Muscle layer of duodenum (tissue), 2 donors: ENCODE results near the gene INPP5A.

Experiments used
- H3K27ac ChIP-seq: one replicate; pipeline ENCODE4 v1.7.0; 2013; ENCODE audit warnings: mild to moderate bottlenecking, low read length
- H3K27me3 ChIP-seq: one replicate; pipeline ENCODE4 v1.7.0; 2013; ENCODE audit warnings: low read depth, mild to moderate bottlenecking, control low read depth, low read length
- H3K36me3 ChIP-seq, 2 donors: one replicate each; pipeline ENCODE4 v1.7.0; 2013; ENCODE audit warnings: low read length in 2 of 2, control low read depth in 1 of 2, mild to moderate bottlenecking in 1 of 2; ENCODE audit not compliant: insufficient read depth in 2 of 2, control insufficient read depth in 1 of 2
- H3K4me1 ChIP-seq, 2 donors: one replicate each; pipeline ENCODE4 v1.7.0; 2013; ENCODE audit warnings: low read length in 2 of 2, mild to moderate bottlenecking in 2 of 2, control low read depth in 1 of 2, moderate library complexity in 1 of 2; ENCODE audit not compliant: insufficient read depth in 2 of 2, control insufficient read depth in 1 of 2
- H3K4me3 ChIP-seq, 2 donors: one replicate each; pipeline ENCODE4 v1.7.0; 2013; ENCODE audit warnings: low read length in 2 of 2, low read depth in 1 of 2, mild to moderate bottlenecking in 1 of 2
- H3K9me3 ChIP-seq, 2 donors: one replicate each; pipeline ENCODE4 v1.7.0; 2013; ENCODE audit warnings: low read length in 2 of 2, control low read depth in 1 of 2, mild to moderate bottlenecking in 1 of 2; ENCODE audit not compliant: control insufficient read depth in 1 of 2
- donor health status: healthy.

The INPP5A gene

GRCh38 chr10:132707121-132707775 is 169.7 kb downstream of the INPP5A start:
- no peak overlapping the region for H3K4me3 ChIP-seq
- H3K9me3 ChIP-seq: peaks cover 0 to 15% of the 10 kb centered on the region in 2 donors
- H3K27ac ChIP-seq: no peak overlapping the region
- H3K4me1 ChIP-seq: no peaks in the 10 kb centered on the region
- peaks cover 10 to 55% of the 10 kb centered on the region in 2 donors for H3K36me3 ChIP-seq
- no peaks in the 10 kb centered on the region for H3K27me3 ChIP-seq

- Histone ChIP-seq H3K4me3 (no peak overlapping the region), H3K4me1 (no peaks in the 10 kb centered on the region), H3K36me3 (peaks cover 10 to 55% of the 10 kb centered on the region in 2 donors), H3K27me3 (no peaks in the 10 kb centered on the region), H3K27ac (no peak overlapping the region), H3K9me3 (peaks cover 0 to 15% of the 10 kb centered on the region in 2 donors)
Measured at GRCh38 chr10:132707776-132708171, 170.2 kb downstream of the INPP5A start.

GRCh38 chr10:132708441-132708840 is 170.9 kb downstream of the INPP5A start:
- H3K27ac ChIP-seq: no peak overlapping the region
- H3K4me1 ChIP-seq: no peaks in the 10 kb centered on the region
- no peak overlapping the region for H3K4me3 ChIP-seq
- no peaks in the 10 kb centered on the region for H3K27me3 ChIP-seq
- peaks cover 10 to 59% of the 10 kb centered on the region in 2 donors for H3K36me3 ChIP-seq
- peaks cover 0 to 15% of the 10 kb centered on the region in 2 donors for H3K9me3 ChIP-seq

DNA sequence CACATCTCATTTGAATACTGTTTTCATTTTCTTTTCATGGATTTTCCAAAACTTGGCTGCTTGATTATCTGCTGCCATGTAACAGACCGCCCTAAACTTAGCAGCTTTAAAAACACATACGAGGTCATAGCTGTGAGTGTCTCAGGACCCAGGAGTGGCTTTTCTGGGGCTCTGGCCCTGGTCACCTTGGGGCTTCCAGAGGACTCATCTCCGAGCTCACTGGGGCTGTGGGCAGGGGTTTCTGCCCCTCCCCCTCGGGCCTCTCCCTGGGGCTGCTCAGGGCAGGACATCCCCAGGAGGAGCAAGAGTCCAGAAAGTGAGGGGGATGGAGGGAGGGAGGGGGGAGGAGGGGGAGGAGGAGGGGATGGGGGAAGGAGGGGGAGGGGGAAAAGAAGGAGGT is 171.3 kb downstream of the INPP5A start:
- no peak overlapping the region for H3K4me3 ChIP-seq
- H3K36me3 ChIP-seq: peaks cover 10 to 64% of the 10 kb centered on the region in 2 donors
- no peaks in the 10 kb centered on the region for H3K4me1 ChIP-seq
- no peaks in the 10 kb centered on the region for H3K27me3 ChIP-seq
- H3K27ac ChIP-seq: no peak overlapping the region
- peaks cover 0 to 15% of the 10 kb centered on the region in 2 donors for H3K9me3 ChIP-seq

- H3K4me3 ChIP-seq: no peak overlapping the region
- peaks cover 0 to 15% of the 10 kb centered on the region in 2 donors for H3K9me3 ChIP-seq
- H3K27me3 ChIP-seq: no peaks in the 10 kb centered on the region
- no peaks in the 10 kb centered on the region for H3K4me1 ChIP-seq
- H3K36me3 ChIP-seq: peaks cover 10 to 70% of the 10 kb centered on the region in 2 donors
- H3K27ac ChIP-seq: no peak overlapping the region
Measured at GRCh38 chr10:132709471-132709951, 171.9 kb downstream of the INPP5A start.

DNA sequence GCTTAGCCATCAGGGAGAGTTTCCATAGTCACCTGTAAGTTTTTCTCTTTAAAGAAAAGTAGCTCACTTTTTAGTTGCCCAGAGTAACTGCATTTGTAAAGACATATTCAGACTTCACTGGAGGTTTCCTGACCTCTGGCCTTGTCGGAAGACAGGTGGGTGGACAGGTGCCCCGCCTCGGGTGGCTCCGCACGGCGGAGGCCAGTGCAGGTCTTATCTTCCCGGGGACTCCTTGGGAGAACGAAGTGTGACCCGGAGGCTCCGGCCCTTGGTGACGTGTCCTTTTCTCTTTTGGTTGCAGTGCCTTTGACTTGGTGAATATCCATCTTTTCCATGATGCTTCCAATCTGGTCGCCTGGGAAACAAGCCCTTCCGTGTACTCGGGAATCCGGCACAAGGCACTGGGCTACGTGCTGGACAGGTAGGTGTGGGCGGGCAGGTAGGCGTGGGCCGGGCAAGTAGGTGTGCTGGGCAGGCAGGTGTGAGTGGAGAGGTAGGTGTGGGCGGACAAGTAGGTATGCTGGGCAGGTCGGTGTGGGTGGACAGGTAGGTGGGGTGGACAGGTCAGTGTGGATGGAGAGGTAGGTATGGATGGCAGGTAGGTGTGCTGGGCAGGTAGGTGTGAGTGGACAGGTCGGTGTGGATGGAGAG is 172.6 kb downstream of the INPP5A start:
- no peaks in the 10 kb centered on the region for H3K4me1 ChIP-seq
- H3K36me3 ChIP-seq: peaks cover 10 to 73% of the 10 kb centered on the region in 2 donors

DNA sequence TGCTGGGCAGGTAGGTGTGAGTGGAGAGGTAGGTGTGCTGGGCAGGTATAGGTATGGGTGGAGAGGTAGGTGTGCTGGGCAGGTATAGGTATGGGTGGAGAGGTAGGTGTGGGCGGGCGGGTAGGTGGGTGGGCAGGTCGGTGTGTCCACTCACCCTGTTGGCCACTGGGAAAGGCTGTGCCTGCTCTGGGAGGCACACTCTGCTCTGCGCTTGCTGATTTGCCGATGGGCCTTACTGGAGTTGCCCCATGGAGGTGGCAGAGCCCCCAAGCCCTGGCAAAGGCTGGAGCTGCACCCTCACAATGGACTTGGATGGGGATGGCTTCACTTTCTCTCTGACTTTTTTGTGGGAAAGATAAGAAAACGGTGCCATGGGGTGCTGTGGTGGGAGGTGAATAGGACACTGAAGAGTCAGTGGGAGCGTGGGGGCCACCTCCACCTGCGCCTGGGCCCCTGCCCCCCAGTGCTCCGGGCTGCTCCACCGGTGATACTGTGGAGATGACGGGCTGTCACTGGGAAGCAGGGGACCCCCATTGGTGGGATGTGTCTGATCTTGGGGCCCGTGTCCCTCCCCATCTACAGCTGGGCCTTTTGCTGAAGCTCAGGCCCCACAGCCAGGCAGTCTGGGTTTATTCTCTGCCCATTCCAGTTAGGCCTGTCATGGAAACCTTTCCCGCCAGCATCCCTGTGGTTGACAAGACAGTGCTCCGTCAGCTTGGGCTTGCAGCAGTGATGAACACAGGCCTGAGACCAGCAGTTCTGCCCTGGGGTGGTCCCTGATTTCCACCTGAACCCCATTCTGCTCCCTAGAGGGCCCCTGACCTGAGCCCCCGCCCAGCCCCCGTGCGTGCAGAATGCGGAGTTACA is 173.4 kb downstream of the INPP5A start:
- H3K4me1 ChIP-seq: no peaks in the 10 kb centered on the region
- no peak overlapping the region for H3K27ac ChIP-seq
- H3K27me3 ChIP-seq: no peaks in the 10 kb centered on the region
- no peak overlapping the region for H3K4me3 ChIP-seq
- peaks cover 0 to 5% of the 10 kb centered on the region in 2 donors for H3K9me3 ChIP-seq
- H3K36me3 ChIP-seq: peaks cover 10 to 68% of the 10 kb centered on the region in 2 donors

More for the DNA sequence above, 172.6 kb downstream of the INPP5A start:
- Histone ChIP-seq H3K27ac (no peak overlapping the region), H3K4me3 (no peak overlapping the region), H3K27me3 (no peaks in the 10 kb centered on the region), H3K9me3 (peaks cover 0 to 13% of the 10 kb centered on the region in 2 donors)

DNA sequence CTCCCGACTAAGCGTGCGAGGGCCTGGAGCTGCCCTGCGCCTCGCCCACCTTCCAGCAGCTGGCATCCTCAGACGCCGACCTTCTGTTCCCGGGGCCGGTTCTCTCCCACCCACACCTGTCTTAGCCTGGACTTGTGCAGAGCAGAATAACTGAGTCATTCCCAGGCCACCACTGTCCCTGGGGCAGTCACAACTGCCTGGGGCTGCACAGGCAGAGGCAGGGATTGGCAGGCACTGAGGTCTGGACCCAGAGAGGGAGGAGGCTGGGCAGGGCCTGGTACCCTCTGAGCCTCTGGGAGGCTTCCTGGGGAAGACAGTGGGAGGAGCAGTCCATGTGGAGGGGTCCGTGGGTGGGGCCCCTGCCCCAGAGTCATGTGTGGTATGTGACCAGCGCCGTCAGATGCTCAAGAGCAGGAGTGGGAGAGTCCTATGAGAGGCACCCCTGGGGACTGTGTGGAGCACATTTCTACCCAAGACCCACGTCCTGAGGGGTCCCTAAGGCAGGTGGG is 174.1 kb downstream of the INPP5A start:
- Histone ChIP-seq H3K27ac (no peak overlapping the region), H3K4me3 (no peak overlapping the region), H3K36me3 (peaks cover 10 to 70% of the 10 kb centered on the region in 2 donors), H3K27me3 (no peaks in the 10 kb centered on the region), H3K4me1 (no peaks in the 10 kb centered on the region), H3K9me3 (no peaks in the 10 kb centered on the region)

DNA sequence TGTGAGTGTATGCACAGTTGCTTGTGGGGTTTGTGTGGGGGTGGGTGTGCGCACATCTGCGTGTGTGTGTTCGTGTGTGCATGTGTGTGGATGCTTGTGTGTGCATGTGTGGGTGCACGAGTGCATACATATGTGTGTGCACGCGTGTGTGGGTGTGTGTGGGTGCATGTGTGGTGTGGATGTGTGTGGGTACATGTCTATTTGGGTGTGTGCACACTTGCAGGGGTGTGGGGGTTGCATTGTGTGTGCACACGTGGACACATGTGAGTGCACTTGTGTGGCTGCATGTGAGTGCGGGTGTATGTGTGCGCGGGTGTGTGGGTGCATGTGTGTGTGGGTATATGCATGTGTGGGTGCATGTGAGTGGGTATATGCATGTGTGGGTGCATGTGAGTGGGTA is 174.7 kb downstream of the INPP5A start:
- H3K4me3 ChIP-seq: no peak overlapping the region
- no peak overlapping the region for H3K27ac ChIP-seq
- H3K4me1 ChIP-seq: no peaks in the 10 kb centered on the region
- H3K36me3 ChIP-seq: peaks cover 10 to 64% of the 10 kb centered on the region in 2 donors
- H3K9me3 ChIP-seq: no peaks in the 10 kb centered on the region
- H3K27me3 ChIP-seq: no peaks in the 10 kb centered on the region

DNA sequence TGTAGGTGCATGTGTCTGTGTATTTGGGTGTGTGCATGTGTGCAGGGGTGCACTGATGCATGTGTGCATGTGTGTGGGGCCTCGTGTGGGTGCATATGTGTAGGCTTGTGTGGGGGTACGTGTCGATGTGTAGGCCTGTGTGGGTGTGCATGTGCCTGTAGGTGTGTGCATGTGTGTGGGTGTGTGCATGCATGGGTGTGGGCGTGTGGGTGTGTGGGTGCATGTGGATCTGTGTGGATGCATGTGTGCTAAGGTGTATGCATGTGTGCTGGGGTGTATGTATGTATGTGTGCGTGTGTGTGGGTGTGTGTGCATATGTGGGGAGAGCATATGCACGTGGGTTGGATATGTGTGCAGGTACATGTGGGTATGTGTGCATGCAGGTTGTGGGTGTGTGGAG is 175.2 kb downstream of the INPP5A start:
- Histone ChIP-seq H3K36me3 (peaks cover 10 to 60% of the 10 kb centered on the region in 2 donors), H3K4me1 (no peaks in the 10 kb centered on the region), H3K4me3 (no peak overlapping the region)

More for the DNA sequence above, 175.2 kb downstream of the INPP5A start:
- no peaks in the 10 kb centered on the region for H3K27me3 ChIP-seq
- H3K27ac ChIP-seq: no peak overlapping the region
- H3K9me3 ChIP-seq: no peaks in the 10 kb centered on the region
